Panc1 (cell line): ENCODE results near the gene CACNA1A. TPM values are rescaled to one million over a fixed set of nuclear protein-coding genes. Genes with fewer than 3 reads are reported as not detected.
A peak's percentile ranks its signal among the peaks of the same experiment; 100 is the strongest.

Source experiments
- ATAC-seq: fragments of 200-7000 bp; cut with Tn5 transposase; 2 replicates; pipeline ENCODE4 v1.9.1; 2020; ENCODE audit warnings: mild to moderate bottlenecking, moderate library complexity
- BruUV-seq: library from RNA; stranded (reverse); fragments of 400-500 nt; replicated peaks from 2 replicates; lab custom pipeline; 2021; lab: Mats Ljungman, UMichigan
- CTCF ChIA-PET: fragments of 300-600 bp; sonication (Branson Sonifier 250); formaldehyde crosslinking; loops from one replicate; lab custom pipeline; 2022; ENCODE audit warnings: antibody characterized with exemption; lab: Charles Lee
- POLR2A ChIA-PET: fragments of 300-600 bp; sonication (Branson Sonifier 250); formaldehyde crosslinking; loops from one replicate; lab custom pipeline; 2022; ENCODE audit warnings: antibody characterized with exemption; lab: Charles Lee
- DNase-seq: peaks from one replicate; pipeline ENCODE4 v3.0.0-alpha.2; 2010; ENCODE audit warnings: low read depth, low spot score
- H3K27ac ChIP-seq: 2 replicates; pipeline ENCODE4 v1.5.1; 2011; ENCODE audit warnings: mild to moderate bottlenecking, low read length, inconsistent platforms
- H3K27me3 ChIP-seq: fragments of 200-500 bp; sonication (Bioruptor generic); 2 replicates; pipeline ENCODE4 v1.6.0; 2014; ENCODE audit warnings: low read length, inconsistent platforms; ENCODE audit not compliant: control insufficient read depth, insufficient read depth
- H3K36me3 ChIP-seq: fragments of 200-500 bp; sonication (Bioruptor generic); 2 replicates; pipeline ENCODE4 v1.5.1; 2014; ENCODE audit warnings: inconsistent platforms, mild to moderate bottlenecking, low read length, moderate library complexity; ENCODE audit not compliant: control insufficient read depth, insufficient read depth
- H3K4me1 ChIP-seq: 2 replicates; pipeline ENCODE4 v1.5.1; 2011; ENCODE audit warnings: inconsistent platforms, mild to moderate bottlenecking, low read length, moderate library complexity; ENCODE audit not compliant: control insufficient read depth, insufficient read depth
- H3K4me3 ChIP-seq, 2 experiments: 2 replicates each; pipeline ENCODE4 v1.5.1; 2011 to 2012; ENCODE audit warnings: low read depth in 2 of 2, low read length in 2 of 2, mild to moderate bottlenecking in 2 of 2, inconsistent platforms in 1 of 2, moderate library complexity in 1 of 2
- H3K9me3 ChIP-seq: fragments of 200-500 bp; sonication (Bioruptor generic); 2 replicates; pipeline ENCODE4 v1.5.1; 2014; ENCODE audit warnings: low read depth, mild to moderate bottlenecking, inconsistent platforms, low read length, moderate library complexity; ENCODE audit not compliant: control insufficient read depth, insufficient read depth
- POLR2AphosphoS5 ChIP-seq: IDR thresholded peaks from 2 replicates; pipeline ENCODE4 v1.6.1; 2012; ENCODE audit warnings: mild to moderate bottlenecking, low read depth, low read length, moderate library complexity
- SIN3A ChIP-seq: IDR thresholded peaks from 2 replicates; pipeline ENCODE4 v1.6.1; 2012; ENCODE audit warnings: low read depth, mild to moderate bottlenecking, low read length, moderate library complexity, borderline replicate concordance; ENCODE audit not compliant: insufficient read depth
- TCF7L2 ChIP-seq: IDR thresholded peaks from 2 replicates; pipeline ENCODE4 v1.6.1; 2011; ENCODE audit warnings: mild to moderate bottlenecking, low read depth, low read length, inconsistent platforms
- in situ Hi-C: cut with HindIII; loops from 2 replicates; pipeline ENCODE4 v1.10.0; 2016; ENCODE audit warnings: low sequenced_read_pairs, low pct_unique_long_range_greater_than_20kb
- intact Hi-C: fragments of 100-400 bp; cut with micrococcal nuclease; formaldehyde crosslinking; loops from one replicate; pipeline ENCODE4 v1.10.0; 2022; ENCODE audit not compliant: unreplicated experiment
- total RNA-seq: library from RNA; stranded (reverse); gene quantifications from one replicate; pipeline ENCODE4 v1.2.1, GENCODE V29; 2021; ENCODE audit not compliant: unreplicated experiment
- TF ChIP-seq, protein P1 (sequence below): fragments of 450-650 bp; IDR thresholded peaks from 2 replicates; pipeline ENCODE4 v1.5.1; 2017; ENCODE audit warnings: mild to moderate bottlenecking
- TF ChIP-seq, protein P2 (sequence below), 2 experiments: IDR thresholded peaks; 2 replicates each; pipeline ENCODE4 v1.6.1; 2011 to 2012; ENCODE audit warnings: low read depth in 2 of 2, control low read depth in 1 of 2, low read length in 1 of 2, mild to moderate bottlenecking in 1 of 2, moderate library complexity in 1 of 2; ENCODE audit not compliant: insufficient read depth in 1 of 2

The CACNA1A gene
- total RNA-seq, 1 experiment from 2014 or later: 0.51 TPM

DNA sequence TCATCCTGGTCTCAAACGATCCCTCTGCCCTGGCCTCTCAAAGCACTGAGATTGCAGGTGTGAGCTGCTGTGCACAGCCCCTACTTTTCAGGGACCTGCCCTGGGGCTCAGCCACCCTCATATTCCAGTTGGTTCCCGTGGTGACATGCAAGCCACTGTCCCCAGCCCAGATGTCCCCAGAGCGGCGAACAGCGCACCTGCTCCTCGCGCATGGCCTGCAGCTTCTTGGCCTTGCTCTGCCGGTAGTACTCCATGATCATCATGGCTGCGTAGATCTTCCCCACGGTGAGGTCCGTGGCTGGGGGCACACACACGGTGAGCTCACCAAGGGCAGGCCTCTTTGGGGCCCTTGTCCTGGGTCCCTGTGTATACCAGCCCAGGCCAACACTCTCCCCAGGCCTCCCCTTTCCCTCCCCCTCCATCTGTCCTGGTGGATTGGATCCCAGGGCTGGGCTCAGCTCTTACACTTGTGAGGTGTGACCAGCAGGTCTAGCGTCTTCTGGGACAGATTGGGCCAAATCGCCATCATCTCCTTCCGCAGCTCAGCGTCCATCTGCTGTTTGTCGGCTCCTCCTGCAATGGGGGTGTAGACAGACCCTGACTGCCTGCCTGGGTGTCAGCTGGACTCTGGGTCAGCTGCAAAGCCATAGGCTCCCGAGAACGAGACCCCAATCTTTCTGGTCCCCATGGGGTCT is 292.1 kb downstream of the CACNA1A start:
- no peaks in the 10 kb centered on the region for H3K9me3 ChIP-seq
- BruUV-seq: no TSS peak
- DNase-seq (no peak), ATAC-seq (no peak)
- H3K4me1 ChIP-seq: no peaks in the 10 kb centered on the region
- in situ Hi-C loops (no loop called here), intact Hi-C loops (no loop called here)
- H3K27me3 ChIP-seq: no peaks in the 10 kb centered on the region
- TF ChIP-seq, protein P1, sequence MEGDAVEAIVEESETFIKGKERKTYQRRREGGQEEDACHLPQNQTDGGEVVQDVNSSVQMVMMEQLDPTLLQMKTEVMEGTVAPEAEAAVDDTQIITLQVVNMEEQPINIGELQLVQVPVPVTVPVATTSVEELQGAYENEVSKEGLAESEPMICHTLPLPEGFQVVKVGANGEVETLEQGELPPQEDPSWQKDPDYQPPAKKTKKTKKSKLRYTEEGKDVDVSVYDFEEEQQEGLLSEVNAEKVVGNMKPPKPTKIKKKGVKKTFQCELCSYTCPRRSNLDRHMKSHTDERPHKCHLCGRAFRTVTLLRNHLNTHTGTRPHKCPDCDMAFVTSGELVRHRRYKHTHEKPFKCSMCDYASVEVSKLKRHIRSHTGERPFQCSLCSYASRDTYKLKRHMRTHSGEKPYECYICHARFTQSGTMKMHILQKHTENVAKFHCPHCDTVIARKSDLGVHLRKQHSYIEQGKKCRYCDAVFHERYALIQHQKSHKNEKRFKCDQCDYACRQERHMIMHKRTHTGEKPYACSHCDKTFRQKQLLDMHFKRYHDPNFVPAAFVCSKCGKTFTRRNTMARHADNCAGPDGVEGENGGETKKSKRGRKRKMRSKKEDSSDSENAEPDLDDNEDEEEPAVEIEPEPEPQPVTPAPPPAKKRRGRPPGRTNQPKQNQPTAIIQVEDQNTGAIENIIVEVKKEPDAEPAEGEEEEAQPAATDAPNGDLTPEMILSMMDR: no peak
- TF ChIP-seq POLR2AphosphoS5: no peak
- TF ChIP-seq SIN3A: no peak
- TF ChIP-seq, protein P2, sequence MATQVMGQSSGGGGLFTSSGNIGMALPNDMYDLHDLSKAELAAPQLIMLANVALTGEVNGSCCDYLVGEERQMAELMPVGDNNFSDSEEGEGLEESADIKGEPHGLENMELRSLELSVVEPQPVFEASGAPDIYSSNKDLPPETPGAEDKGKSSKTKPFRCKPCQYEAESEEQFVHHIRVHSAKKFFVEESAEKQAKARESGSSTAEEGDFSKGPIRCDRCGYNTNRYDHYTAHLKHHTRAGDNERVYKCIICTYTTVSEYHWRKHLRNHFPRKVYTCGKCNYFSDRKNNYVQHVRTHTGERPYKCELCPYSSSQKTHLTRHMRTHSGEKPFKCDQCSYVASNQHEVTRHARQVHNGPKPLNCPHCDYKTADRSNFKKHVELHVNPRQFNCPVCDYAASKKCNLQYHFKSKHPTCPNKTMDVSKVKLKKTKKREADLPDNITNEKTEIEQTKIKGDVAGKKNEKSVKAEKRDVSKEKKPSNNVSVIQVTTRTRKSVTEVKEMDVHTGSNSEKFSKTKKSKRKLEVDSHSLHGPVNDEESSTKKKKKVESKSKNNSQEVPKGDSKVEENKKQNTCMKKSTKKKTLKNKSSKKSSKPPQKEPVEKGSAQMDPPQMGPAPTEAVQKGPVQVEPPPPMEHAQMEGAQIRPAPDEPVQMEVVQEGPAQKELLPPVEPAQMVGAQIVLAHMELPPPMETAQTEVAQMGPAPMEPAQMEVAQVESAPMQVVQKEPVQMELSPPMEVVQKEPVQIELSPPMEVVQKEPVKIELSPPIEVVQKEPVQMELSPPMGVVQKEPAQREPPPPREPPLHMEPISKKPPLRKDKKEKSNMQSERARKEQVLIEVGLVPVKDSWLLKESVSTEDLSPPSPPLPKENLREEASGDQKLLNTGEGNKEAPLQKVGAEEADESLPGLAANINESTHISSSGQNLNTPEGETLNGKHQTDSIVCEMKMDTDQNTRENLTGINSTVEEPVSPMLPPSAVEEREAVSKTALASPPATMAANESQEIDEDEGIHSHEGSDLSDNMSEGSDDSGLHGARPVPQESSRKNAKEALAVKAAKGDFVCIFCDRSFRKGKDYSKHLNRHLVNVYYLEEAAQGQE (IDR thresholded peaks at IDR 0.05; ENCODE audit: insufficient read depth in 1 of 2, low read depth in 2 of 2, low read length in 1 of 2): no peak
- TF ChIP-seq TCF7L2: no peak
- no peak overlapping the region for H3K4me3 ChIP-seq
- no peaks in the 10 kb centered on the region for H3K36me3 ChIP-seq
- H3K27ac ChIP-seq: no peak overlapping the region
- ChIA-PET POLR2A (no interaction called here), CTCF (interaction anchor here (0.6 kb wide), 1 partner anchor 218 kb away, joined by 7 read pairs; no protein-coding TSS in a partner anchor)

DNA sequence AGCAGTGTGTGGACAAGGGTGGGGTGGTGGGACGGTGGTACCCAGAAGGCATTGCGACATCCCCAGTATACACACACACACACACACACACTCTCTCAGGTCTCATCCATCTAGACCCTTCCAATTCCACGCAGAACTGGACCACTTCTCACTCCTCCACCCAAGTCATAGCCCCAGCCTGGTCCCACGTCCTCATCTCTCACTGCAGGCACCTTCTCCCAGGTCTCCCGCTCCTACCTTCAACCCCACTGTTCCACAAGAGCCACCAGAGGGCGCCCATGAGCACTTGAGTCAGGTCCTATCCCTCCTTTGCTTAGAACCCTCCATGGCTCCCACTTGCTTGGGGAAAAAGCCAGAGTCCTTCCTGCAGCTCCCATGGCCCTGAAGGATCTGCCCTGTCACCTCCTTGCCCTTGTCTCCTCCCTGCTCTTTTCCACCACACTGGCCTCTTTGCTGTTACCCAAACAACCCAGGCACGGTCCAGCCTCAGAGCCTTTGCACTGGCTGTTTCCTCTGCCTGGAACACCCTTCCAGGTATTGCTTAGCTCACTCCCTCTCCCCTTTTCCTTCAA is 293.4 kb downstream of the CACNA1A start:
- intact Hi-C loops: no loop called here
- Histone ChIP-seq H3K4me3 (no peak overlapping the region), H3K36me3 (no peaks in the 10 kb centered on the region), H3K4me1 (no peaks in the 10 kb centered on the region), H3K27me3 (no peaks in the 10 kb centered on the region), H3K27ac (no peak overlapping the region), H3K9me3 (no peaks in the 10 kb centered on the region)
- no TSS peak for BruUV-seq
- TF ChIP-seq TCF7L2 (no peak), SIN3A (no peak), POLR2AphosphoS5 (no peak)
- TF ChIP-seq, protein P2 (IDR thresholded peaks at IDR 0.05; ENCODE audit: insufficient read depth in 1 of 2, low read depth in 2 of 2, low read length in 1 of 2): no peak
- TF ChIP-seq, protein P1: peak; percentile 83
- peak; percentile 82 for ATAC-seq
- ChIA-PET CTCF (no interaction called here), POLR2A (interaction anchor here (0.6 kb wide), 1 partner anchor 57 kb away, joined by 3 read pairs; no protein-coding TSS in a partner anchor)
- in situ Hi-C loops: no loop called here
- DNase-seq: peak; percentile 43
